PC-3 (cell line): ENCODE measurements around the gene ARL13A. TPM values are rescaled to one million over a fixed set of nuclear protein-coding genes. Genes with fewer than 3 reads are reported as not detected.

Experiments
- ATAC-seq: fragments of 200-7000 bp; cut with Tn5 transposase; 2 replicates; pipeline ENCODE4 v1.9.1; 2020; ENCODE audit warnings: mild to moderate bottlenecking, moderate library complexity
- BruUV-seq: library from RNA; stranded (reverse); fragments of 400-500 nt; replicated peaks from 2 replicates; lab custom pipeline; 2021; lab: Mats Ljungman, UMichigan
- CTCF ChIA-PET: fragments of 300-600 bp; sonication (Branson Sonifier 250); formaldehyde crosslinking; loops from one replicate; lab custom pipeline; 2022; ENCODE audit warnings: antibody characterized with exemption; lab: Charles Lee
- POLR2A ChIA-PET: fragments of 300-600 bp; sonication (Branson Sonifier 250); formaldehyde crosslinking; loops from one replicate; lab custom pipeline; 2022; ENCODE audit warnings: antibody characterized with exemption; ENCODE audit not compliant: unreplicated experiment; lab: Charles Lee
- DNase-seq: peaks from one replicate; pipeline ENCODE4 v3.0.0-alpha.2; 2015
- H2AFZ ChIP-seq: fragments of 300-600 bp; sonication (generic); 2 replicates; pipeline ENCODE4 v1.6.0; 2016; ENCODE audit warnings: antibody characterized with exemption, low read length
- H3F3A ChIP-seq: fragments of 300-600 bp; sonication (generic); one replicate; pipeline ENCODE4 v1.6.0; 2017; ENCODE audit warnings: antibody characterized with exemption, low read length, control low read depth, mild to moderate bottlenecking; ENCODE audit not compliant: unreplicated experiment
- H3K27ac ChIP-seq: fragments of 300-600 bp; sonication (generic); 2 replicates; pipeline ENCODE4 v1.5.1; 2016; ENCODE audit warnings: mild to moderate bottlenecking, low read length
- H3K27me3 ChIP-seq: fragments of 300-600 bp; sonication (generic); 2 replicates; pipeline ENCODE4 v1.6.1; 2016; ENCODE audit warnings: low read length, mixed read lengths
- H3K36me3 ChIP-seq: fragments of 300-600 bp; sonication (generic); 2 replicates; pipeline ENCODE4 v1.6.1; 2016; ENCODE audit warnings: low read depth, mixed run types, low read length, mixed read lengths
- H3K4me1 ChIP-seq: fragments of 300-600 bp; sonication (generic); 2 replicates; pipeline ENCODE4 v1.5.1; 2016; ENCODE audit warnings: low read length; ENCODE audit not compliant: insufficient read depth
- H3K4me2 ChIP-seq: fragments of 300-600 bp; sonication (generic); 2 replicates; pipeline ENCODE4 v1.6.0; 2016; ENCODE audit warnings: low read length
- H3K4me3 ChIP-seq: fragments of 300-600 bp; sonication (generic); 2 replicates; pipeline ENCODE4 v1.5.1; 2016; ENCODE audit warnings: mild to moderate bottlenecking, low read length, mixed read lengths
- H3K79me2 ChIP-seq: fragments of 300-600 bp; sonication (generic); 2 replicates; pipeline ENCODE4 v1.6.1; 2017; ENCODE audit warnings: low read length, mixed read lengths
- H3K9ac ChIP-seq: fragments of 300-600 bp; sonication (generic); 2 replicates; pipeline ENCODE4 v1.6.0; 2016; ENCODE audit warnings: mild to moderate bottlenecking, low read length
- H3K9me2 ChIP-seq: fragments of 300-600 bp; sonication (generic); replicated peaks from 2 replicates; pipeline ENCODE4 v1.6.1; 2016; ENCODE audit warnings: mixed run types, low read length, mixed read lengths
- H3K9me3 ChIP-seq: fragments of 300-600 bp; sonication (generic); 2 replicates; pipeline ENCODE4 v1.6.1; 2016; ENCODE audit warnings: low read length, mixed read lengths
- H4K20me1 ChIP-seq: fragments of 300-600 bp; sonication (generic); 2 replicates; pipeline ENCODE4 v1.6.1; 2016; ENCODE audit warnings: low read length, mixed read lengths
- CTCF ChIP-seq: fragments of 300-600 bp; sonication (generic); conservative IDR thresholded peaks from 2 replicates; pipeline ENCODE4 v1.5.1; 2017; ENCODE audit warnings: antibody characterized with exemption, low read depth, mild to moderate bottlenecking, low read length
- EZH2 ChIP-seq: fragments of 300-600 bp; sonication (generic); IDR thresholded peaks from one replicate; pipeline ENCODE4 v1.6.1; 2017; ENCODE audit warnings: antibody characterized with exemption, mild to moderate bottlenecking, low read length; ENCODE audit not compliant: unreplicated experiment
- EZH2phosphoT487 ChIP-seq: fragments of 300-600 bp; sonication (generic); IDR thresholded peaks from 2 replicates; pipeline ENCODE4 v1.6.1; 2018; ENCODE audit warnings: mild to moderate bottlenecking, antibody characterized with exemption, low read length, borderline replicate concordance
- intact Hi-C: fragments of 100-400 bp; cut with micrococcal nuclease; formaldehyde crosslinking; loops from 2 replicates; pipeline ENCODE4 v1.9.0; 2023
- total RNA-seq: library from RNA; depleted of rRNA; stranded (reverse); fragments of >200 nt; gene quantifications from 2 replicates; pipeline ENCODE4 v1.2.3, GENCODE V29; 2014

The ARL13A gene
- total RNA-seq, 1 experiment from 2014 or later: not detected

GRCh38 chrX:100994352-100995281 lies 25.1 kb downstream of the ARL13A start:
- Histone ChIP-seq H3K9me2 (no peaks in the 10 kb centered on the region), H3K36me3 (peaks cover 29% of the 10 kb centered on the region), H3K4me1 (peaks cover 21% of the 10 kb centered on the region), H3K27ac (peak overlapping the region; percentile 58), H3K9me3 (no peaks in the 10 kb centered on the region), H3F3A (no peaks in the 10 kb centered on the region), H3K27me3 (no peaks in the 10 kb centered on the region), H4K20me1 (no peaks in the 10 kb centered on the region), H3K4me3 (no peak overlapping the region; the same call in 1 of the 2 replicates), H3K9ac (no peak overlapping the region), H3K79me2 (no peaks in the 10 kb centered on the region), H3K4me2 (peak overlapping the region; percentile 54), H2AFZ (no peak overlapping the region)
- DNase-seq: peak; percentile 76
- no TSS peak for BruUV-seq
- intact Hi-C loops: loop anchor here (10.0 kb wide), 1 partner anchor 100 kb away; no protein-coding TSS in a partner anchor
- ChIA-PET POLR2A (no interaction called here), CTCF (no interaction called here)
- TF ChIP-seq EZH2: no peak
- TF ChIP-seq CTCF: no peak
- no peak for TF ChIP-seq EZH2phosphoT487
- peak; percentile 93 for ATAC-seq

GRCh38 chrX:100995469-100995868 lies 26.0 kb downstream of the ARL13A start:
- Histone ChIP-seq H3K9ac (no peak overlapping the region), H3K9me3 (no peaks in the 10 kb centered on the region), H3K4me2 (no peak overlapping the region), H3K4me1 (peaks cover 21% of the 10 kb centered on the region), H3K79me2 (no peaks in the 10 kb centered on the region), H2AFZ (no peak overlapping the region), H3F3A (no peaks in the 10 kb centered on the region), H4K20me1 (no peaks in the 10 kb centered on the region), H3K36me3 (peaks cover 29% of the 10 kb centered on the region), H3K4me3 (no peak overlapping the region), H3K27me3 (no peaks in the 10 kb centered on the region), H3K9me2 (no peaks in the 10 kb centered on the region), H3K27ac (peak overlapping the region; percentile 58)
- intact Hi-C loops: loop anchor here (10.0 kb wide), 1 partner anchor 101 kb away; no protein-coding TSS in a partner anchor
- no TSS peak for BruUV-seq
- ChIA-PET CTCF (no interaction called here), POLR2A (no interaction called here)
- DNase-seq (peak; percentile 41), ATAC-seq (no peak)
- no peak for TF ChIP-seq EZH2phosphoT487
- no peak for TF ChIP-seq EZH2
- no peak for TF ChIP-seq CTCF
